Measurements from ENCODE around the gene ZDHHC6.

DNA sequence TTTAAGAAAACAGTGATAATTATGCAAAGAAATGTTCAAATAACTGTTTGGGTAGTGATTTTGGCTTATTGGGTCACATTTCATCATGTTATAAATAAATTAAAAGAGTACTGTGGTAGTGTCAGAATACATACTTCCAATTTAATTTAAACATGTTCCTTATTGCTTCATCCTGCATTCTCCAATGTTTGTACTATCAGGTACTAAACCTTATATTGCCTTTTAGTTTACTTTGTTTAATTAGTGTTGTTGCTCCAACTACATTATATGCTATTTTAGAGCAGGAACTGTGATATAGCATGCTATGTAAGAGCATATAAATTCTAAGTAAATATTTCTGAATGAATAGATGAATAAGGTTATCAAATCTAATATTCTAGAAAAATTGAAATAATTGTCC, 41.2 kb upstream of the ZDHHC6 start:
- TF ChIP-seq, protein P1, sequence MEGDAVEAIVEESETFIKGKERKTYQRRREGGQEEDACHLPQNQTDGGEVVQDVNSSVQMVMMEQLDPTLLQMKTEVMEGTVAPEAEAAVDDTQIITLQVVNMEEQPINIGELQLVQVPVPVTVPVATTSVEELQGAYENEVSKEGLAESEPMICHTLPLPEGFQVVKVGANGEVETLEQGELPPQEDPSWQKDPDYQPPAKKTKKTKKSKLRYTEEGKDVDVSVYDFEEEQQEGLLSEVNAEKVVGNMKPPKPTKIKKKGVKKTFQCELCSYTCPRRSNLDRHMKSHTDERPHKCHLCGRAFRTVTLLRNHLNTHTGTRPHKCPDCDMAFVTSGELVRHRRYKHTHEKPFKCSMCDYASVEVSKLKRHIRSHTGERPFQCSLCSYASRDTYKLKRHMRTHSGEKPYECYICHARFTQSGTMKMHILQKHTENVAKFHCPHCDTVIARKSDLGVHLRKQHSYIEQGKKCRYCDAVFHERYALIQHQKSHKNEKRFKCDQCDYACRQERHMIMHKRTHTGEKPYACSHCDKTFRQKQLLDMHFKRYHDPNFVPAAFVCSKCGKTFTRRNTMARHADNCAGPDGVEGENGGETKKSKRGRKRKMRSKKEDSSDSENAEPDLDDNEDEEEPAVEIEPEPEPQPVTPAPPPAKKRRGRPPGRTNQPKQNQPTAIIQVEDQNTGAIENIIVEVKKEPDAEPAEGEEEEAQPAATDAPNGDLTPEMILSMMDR (IDR thresholded peaks at IDR 0.05): no peak
- no peak for TF ChIP-seq POLR2A (IDR thresholded peaks at IDR 0.05)
- TF ChIP-seq EP300 (IDR thresholded peaks at IDR 0.05): no peak

Data from tibial nerve (tissue), 4 donors.